ENCODE measurements around the gene DENND6B.
A peak's percentile ranks its signal among the peaks of the same experiment; 100 is the strongest.

Gene DENND6B

DNA sequence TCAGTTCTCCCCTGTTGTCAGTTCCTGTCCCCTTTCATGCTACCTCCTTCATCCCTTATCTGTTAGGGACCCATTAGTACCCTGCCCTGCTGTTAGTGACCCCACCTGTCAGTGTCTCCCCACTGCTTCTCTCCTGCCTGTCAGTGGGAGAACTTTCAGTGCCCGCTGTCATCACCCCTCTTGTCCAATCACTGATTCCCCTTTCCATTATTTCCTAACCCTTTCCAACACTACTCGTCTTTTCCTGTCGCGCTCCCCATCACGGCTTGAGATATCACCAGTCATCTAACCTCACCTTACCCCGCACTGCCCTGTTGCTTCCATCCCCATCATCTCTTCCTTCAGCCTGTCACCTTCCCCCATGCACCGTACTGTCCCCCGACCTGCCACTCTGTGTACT, 20.3 kb upstream of the DENND6B start:
- Histone ChIP-seq H3K4me3 (no peak overlapping the region), H3K27ac (no peak overlapping the region)
- DNase-seq (ENCODE audit: low spot score), result no peak
- TF ChIP-seq, protein P1, sequence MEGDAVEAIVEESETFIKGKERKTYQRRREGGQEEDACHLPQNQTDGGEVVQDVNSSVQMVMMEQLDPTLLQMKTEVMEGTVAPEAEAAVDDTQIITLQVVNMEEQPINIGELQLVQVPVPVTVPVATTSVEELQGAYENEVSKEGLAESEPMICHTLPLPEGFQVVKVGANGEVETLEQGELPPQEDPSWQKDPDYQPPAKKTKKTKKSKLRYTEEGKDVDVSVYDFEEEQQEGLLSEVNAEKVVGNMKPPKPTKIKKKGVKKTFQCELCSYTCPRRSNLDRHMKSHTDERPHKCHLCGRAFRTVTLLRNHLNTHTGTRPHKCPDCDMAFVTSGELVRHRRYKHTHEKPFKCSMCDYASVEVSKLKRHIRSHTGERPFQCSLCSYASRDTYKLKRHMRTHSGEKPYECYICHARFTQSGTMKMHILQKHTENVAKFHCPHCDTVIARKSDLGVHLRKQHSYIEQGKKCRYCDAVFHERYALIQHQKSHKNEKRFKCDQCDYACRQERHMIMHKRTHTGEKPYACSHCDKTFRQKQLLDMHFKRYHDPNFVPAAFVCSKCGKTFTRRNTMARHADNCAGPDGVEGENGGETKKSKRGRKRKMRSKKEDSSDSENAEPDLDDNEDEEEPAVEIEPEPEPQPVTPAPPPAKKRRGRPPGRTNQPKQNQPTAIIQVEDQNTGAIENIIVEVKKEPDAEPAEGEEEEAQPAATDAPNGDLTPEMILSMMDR (IDR thresholded peaks at IDR 0.05), result no peak

DNA sequence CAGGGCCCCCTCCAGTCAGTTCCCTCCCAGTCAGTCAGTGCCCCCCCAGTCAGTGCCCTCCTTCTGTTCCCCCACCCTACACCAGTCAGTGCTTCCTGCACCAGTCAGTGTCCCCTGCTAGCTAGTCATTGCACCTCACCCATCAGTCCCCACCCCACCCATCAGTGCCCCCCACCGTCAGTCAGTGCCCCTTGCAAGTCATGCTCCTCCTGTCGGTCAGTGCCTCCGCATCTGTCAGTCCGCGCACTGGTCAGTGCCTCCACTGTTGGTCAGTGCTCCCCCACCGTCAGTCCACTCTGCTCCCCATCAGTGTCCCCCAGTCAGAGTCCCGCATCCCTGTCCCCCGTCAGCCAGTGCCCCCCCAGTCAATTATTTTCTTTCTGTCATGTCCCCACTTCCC, 19.7 kb upstream of the DENND6B start:
- TF ChIP-seq, protein P1 (IDR thresholded peaks at IDR 0.05), result no peak
- DNase-seq (ENCODE audit: low spot score), result no peak
- Histone ChIP-seq H3K27ac (no peak overlapping the region), H3K4me3 (no peak overlapping the region)

DNA sequence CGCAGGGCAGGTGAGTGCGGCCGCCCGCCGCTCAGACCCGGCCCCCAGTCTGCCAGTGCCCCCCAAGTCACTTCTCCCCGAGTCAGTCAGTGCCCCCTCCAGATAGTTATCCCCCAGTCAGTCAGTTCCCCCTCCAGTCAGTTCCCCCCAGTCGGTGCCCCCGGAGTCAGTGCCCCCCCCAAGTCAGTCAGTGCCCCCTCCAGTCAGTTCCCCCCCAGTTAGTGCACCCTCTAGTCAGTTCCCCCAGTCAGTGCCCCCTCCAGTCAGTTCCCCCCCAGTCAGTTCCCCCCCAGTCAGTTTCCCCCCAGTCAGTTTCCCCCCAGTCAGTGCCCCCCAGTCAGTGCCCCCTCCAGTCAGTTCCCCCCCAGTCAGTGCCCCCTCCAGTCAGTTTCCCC, 16.7 kb upstream of the DENND6B start:
- TF ChIP-seq, protein P1 (IDR thresholded peaks at IDR 0.05), result no peak
- no peak for DNase-seq (ENCODE audit: low spot score)
- H3K27ac ChIP-seq, result peak overlapping the region; percentile 62 to 87
- H3K4me3 ChIP-seq, result peak overlapping the region; percentile 94

DNA sequence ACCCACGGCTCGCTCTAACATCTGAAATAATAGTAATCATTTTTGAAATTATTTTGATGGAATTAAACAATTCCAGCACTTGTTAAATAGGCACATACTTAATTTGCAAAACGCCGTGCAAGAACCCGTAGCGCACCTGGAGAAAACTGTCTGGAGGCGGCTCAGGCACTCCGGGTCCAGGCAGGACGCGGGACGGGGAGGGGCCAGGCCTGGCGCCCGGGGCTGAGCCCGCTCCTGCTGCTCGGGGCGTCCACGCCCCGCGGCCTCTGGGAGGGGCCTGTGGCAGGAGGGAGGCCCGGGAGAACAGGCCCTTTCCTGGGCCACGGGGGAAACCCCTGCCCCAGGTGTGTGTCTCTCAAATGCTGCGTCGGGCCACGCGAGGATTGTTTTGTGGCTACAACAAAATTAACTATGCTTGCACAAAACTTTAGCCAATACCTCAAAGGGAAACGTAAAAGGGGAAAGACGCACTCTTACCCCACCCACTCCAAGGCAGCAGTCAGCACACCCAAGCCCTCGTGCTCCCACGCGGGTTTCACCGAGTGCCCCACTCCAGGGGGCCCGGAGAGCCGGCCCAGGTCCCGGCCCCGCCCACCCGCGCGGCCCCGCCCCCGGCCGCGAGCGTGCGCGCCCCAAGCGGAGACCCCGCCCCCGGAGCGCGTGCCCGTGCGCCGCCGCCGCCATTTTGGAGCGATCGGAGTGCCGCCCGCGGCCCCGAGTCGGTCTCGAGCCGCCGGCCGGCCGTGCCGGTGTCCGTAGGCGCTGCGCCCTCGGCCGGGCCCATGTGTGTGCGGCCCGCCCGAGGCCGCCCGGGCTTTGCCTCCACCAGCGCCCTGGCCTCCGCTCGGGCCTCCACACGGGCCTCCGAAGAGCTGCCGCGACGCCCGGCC, 16.1 kb upstream of the DENND6B start, which contains the start of gene PPP6R2:
TSS of gene PPP6R2 (plus strand) at position 677 of the 890 bp plus-strand sequence. CDS start 50,582 bp downstream, outside the sequence.
- TF ChIP-seq, protein P1 (IDR thresholded peaks at IDR 0.05), result no peak
- peak; percentile 82 for DNase-seq (ENCODE audit: low spot score)
- H3K27ac ChIP-seq, result peak within 1 kb of the TSS; percentile 62 to 87
- H3K4me3 ChIP-seq, result peak within 1 kb of the TSS; percentile 94

DNA sequence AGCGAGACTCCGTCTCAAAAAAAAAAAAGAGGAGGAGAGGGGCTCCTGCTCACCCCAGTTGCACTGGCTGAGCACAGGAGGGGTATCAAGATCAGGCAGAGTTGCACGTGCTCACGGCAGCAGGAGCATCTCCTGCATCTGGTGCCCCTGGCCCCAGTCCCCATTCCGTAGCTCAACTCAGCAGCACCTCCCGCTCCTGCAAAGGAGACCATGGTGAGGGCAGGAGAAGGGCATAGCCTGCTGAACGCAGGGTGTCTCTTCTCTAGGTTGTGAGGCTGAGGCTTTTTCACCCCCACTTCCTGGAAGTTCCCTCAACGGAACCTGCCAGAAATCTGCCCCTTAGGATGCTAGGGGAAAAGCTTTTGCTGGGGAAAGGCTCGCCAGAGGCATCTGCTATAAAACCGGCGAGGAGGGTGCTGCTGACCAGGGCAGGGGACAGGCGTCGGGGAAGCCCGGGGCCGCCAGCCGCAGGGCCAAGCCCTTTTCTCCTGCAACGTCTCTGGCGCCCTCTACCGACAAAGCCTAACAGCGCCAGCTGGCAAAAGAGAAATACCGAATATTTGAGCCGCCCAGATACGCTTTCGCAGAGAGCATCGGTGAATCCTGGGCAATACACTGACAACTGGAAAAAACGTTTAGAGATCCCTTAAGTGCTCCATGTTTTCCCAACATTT, 15.3 kb upstream of the DENND6B start:
- TF ChIP-seq, protein P1 (IDR thresholded peaks at IDR 0.05), result peak; percentile 94
- Histone ChIP-seq H3K27ac (peak overlapping the region in 1 of 2 donors; percentile 87), H3K4me3 (peak overlapping the region; percentile 94)
- peak; percentile 88 for DNase-seq (ENCODE audit: low spot score)

DNA sequence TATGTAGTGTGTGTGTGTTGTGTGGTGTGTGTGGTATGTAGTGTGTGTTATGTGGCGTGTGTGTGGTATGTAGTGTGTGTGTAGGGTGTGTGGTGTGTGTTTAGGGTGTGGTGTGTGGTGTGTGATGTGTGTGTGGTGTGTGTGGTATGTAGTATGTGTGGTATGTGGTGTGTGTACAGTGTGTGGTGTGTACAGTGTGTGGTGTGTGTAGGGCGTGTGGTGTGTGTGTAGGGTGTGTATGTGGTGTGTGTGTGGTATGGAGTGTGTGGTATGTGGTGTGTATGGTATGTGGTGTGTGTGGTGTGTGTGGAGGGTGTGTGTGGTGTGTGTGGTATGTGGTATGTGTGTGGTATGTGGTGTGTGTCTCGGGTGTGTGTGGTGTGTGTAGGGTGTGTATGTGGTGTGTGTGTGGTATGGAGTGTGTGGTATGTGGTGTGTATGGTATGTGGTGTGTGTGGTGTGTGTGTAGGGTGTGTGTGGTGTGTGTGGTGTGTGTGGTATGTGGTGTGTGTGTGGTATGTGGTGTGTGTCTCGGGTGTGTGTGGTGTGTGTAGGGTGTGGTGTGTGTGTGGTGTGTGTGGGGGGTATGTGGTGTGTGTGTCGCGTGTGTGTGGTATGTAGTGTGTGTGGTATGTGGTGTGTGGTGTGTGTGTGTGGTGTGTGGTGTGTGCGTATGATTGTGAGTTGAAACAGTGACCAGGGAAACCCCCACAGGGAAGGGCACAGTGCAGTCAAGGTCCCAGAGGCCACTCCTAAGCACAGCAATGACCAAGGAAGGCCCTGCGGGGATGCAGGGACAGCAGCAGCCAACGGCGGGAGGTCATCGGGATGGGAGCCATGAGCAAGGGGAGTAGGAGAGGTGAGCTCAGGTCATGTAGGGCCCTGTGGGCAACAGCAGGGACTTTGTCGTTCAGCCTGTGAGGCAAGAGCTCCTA, 13.4 kb upstream of the DENND6B start:
- DNase-seq (ENCODE audit: low spot score), result no peak
- Histone ChIP-seq H3K4me3 (no peak overlapping the region), H3K27ac (no peak overlapping the region)
- TF ChIP-seq, protein P1 (IDR thresholded peaks at IDR 0.05), result no peak
